ENCODE measurements around the gene HDAC5. TPM values are rescaled to one million over a fixed set of nuclear protein-coding genes. Genes with fewer than 3 reads are reported as not detected.
A peak's percentile ranks its signal among the peaks of the same experiment; 100 is the strongest.

The HDAC5 gene
- total RNA-seq, 1 donor from 2014 or later = 18.4 TPM

GRCh38 chr17:44074231-44074910, 49.1 kb downstream of the HDAC5 start:
- no peak for TF ChIP-seq CTCF (IDR thresholded peaks at IDR 0.05; ENCODE audit: insufficient read depth, low read length, severe bottlenecking)
- H3K27me3 ChIP-seq (ENCODE audit: control insufficient read depth, insufficient read depth, low read length) = no peaks in the 10 kb centered on the region
- no peak overlapping the region for H3K4me3 ChIP-seq (ENCODE audit: low read depth, low read length)
- DNase-seq (ENCODE audit: low read depth) (no peak), FAIRE-seq (no peak)
- H3K36me3 ChIP-seq (ENCODE audit: control insufficient read depth, insufficient read depth, low read length) = peaks cover 20% of the 10 kb centered on the region

GRCh38 chr17:44071772-44072171, 51.7 kb downstream of the HDAC5 start:
- Histone ChIP-seq H3K27me3 (ENCODE audit: control insufficient read depth, insufficient read depth, low read length) (no peaks in the 10 kb centered on the region), H3K36me3 (ENCODE audit: control insufficient read depth, insufficient read depth, low read length) (peaks cover 15% of the 10 kb centered on the region), H3K4me3 (ENCODE audit: low read depth, low read length) (peak overlapping the region; percentile 91)
- TF ChIP-seq CTCF (IDR thresholded peaks at IDR 0.05; ENCODE audit: insufficient read depth, low read length, severe bottlenecking) = no peak
- FAIRE-seq = no peak
- DNase-seq (ENCODE audit: low read depth) = peak; percentile 63

DNA sequence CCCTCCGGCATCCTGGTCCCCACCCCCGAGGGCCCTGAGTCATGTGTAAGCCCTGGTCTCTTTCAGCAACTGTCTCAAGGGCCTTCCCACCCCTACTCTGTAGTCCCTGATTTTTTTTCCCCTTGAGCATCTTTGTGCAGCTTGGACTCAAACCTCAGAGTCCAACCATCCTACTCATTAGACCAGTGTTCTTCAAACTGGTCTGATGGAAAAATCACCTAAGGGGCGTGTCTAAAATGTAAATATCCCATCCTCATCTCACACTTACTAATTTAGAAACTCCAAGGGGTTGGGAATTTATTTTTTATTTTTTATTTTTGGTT, 52.3 kb downstream of the HDAC5 start:
- no peak for FAIRE-seq
- Histone ChIP-seq H3K36me3 (ENCODE audit: control insufficient read depth, insufficient read depth, low read length) (peaks cover 12% of the 10 kb centered on the region), H3K4me3 (ENCODE audit: low read depth, low read length) (peak overlapping the region; percentile 91), H3K27me3 (ENCODE audit: control insufficient read depth, insufficient read depth, low read length) (no peaks in the 10 kb centered on the region)
- no peak for TF ChIP-seq CTCF (IDR thresholded peaks at IDR 0.05; ENCODE audit: insufficient read depth, low read length, severe bottlenecking)
- peak; percentile 75 for DNase-seq (ENCODE audit: low read depth)

- no peak for FAIRE-seq
Observed at GRCh38 chr17:44070455-44071197, 52.8 kb downstream of the HDAC5 start, which contains the start of gene G6PC3. TSS of gene G6PC3 (plus strand) at chr17:44070735. CDS start at chr17:44070966, 231 bp downstream.

DNA sequence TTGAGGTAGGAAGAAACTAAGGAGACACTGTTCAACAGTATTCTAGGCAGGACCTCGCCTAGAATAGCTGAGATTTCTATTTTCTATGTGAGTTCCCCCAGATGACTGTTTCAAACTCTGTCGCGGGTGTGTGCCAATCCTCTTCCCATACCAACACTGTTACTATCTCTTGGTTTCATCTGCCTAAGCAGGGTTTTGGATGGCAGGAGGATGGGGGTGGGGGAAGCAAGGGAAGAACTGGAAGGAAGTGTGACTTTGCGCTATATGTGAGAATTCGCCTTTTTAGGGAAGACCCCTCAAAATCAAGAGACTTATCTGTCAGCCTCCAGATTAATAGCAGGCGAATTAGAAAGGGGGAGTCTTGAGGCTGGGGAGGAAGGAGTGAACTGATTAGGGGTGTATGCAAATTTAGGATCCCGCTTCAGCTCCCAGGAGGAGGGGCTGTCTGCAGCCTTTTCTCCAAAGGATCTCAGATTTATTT, 53.4 kb downstream of the HDAC5 start:
- Histone ChIP-seq H3K27me3 (ENCODE audit: control insufficient read depth, insufficient read depth, low read length) (no peaks in the 10 kb centered on the region), H3K36me3 (ENCODE audit: control insufficient read depth, insufficient read depth, low read length) (peaks cover 8% of the 10 kb centered on the region), H3K4me3 (ENCODE audit: low read depth, low read length) (peak overlapping the region; percentile 91)
- no peak for DNase-seq (ENCODE audit: low read depth)
- FAIRE-seq = no peak
- TF ChIP-seq CTCF (IDR thresholded peaks at IDR 0.05; ENCODE audit: insufficient read depth, low read length, severe bottlenecking) = no peak

More at GRCh38 chr17:44070455-44071197, 52.8 kb downstream of the HDAC5 start, which contains the start of gene G6PC3:
- no peak for TF ChIP-seq CTCF (IDR thresholded peaks at IDR 0.05; ENCODE audit: insufficient read depth, low read length, severe bottlenecking)
- peak within 1 kb of the TSS; percentile 91 for H3K4me3 ChIP-seq (ENCODE audit: low read depth, low read length)
- no peaks in the 10 kb centered on the region for H3K27me3 ChIP-seq (ENCODE audit: control insufficient read depth, insufficient read depth, low read length)
- DNase-seq (ENCODE audit: low read depth) = peak; percentile 88
- peaks cover 11% of the 10 kb centered on the region for H3K36me3 ChIP-seq (ENCODE audit: control insufficient read depth, insufficient read depth, low read length)
